ENCODE results near the gene HSD17B12. TPM values are rescaled to one million over a fixed set of nuclear protein-coding genes. Genes with fewer than 3 reads are reported as not detected.

HSD17B12 gene
- total and polyA plus RNA-seq, 2 of the 8 experiments (the other 6 are each of a cell fraction or from before 2014, with no cell fraction given): 46.0 to 121 TPM

DNA sequence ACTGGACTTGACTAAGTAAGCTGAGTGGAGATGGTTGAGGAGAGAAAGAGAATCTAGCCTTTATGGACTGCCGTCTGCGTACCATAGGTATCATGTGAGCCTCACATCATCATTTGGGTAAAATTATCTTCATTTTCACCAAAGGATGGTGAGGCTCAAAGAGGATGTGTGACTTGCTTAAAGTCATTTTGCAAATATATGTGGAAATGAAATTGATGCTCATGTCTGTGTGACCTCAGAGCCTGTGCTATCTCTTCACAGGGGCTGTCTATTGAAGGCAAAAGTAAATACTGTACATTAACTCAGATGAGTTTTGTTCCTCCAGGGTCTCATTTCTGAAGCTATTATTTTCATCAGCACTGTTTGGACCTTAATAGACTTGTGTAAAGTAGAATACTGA, 116.8 kb downstream of the HSD17B12 start:
- Histone ChIP-seq H4K5ac (ENCODE audit: insufficient read length, low read depth, low read length) (no peak overlapping the region), H3K56ac (replicated peaks; ENCODE audit: insufficient read length, low read depth, low read length) (no peak overlapping the region), H3K18ac (ENCODE audit: extremely low read depth, low read length) (no peak overlapping the region), H2AK5ac (ENCODE audit: low read depth, low read length) (no peak overlapping the region), H3K4me1 (replicated peaks in 1 of 4; ENCODE audit: control insufficient read depth in 3 of 4, insufficient read depth in 4 of 4, low read length in 3 of 4) (no peaks in the 10 kb centered on the region), H3K36me3 (ENCODE audit: control insufficient read depth in 2 of 4, insufficient read depth in 4 of 4, low read length in 3 of 4) (peaks cover 0 to 6% (median 2%) of the 10 kb centered on the region in 4 experiments; a peak in 4 of 8 replicates), H2BK5ac (ENCODE audit: low read depth, low read length) (no peak overlapping the region), H3K27ac (ENCODE audit: low read depth, low read length) (no peak overlapping the region), H3K79me2 (ENCODE audit: control insufficient read depth in 1 of 2, insufficient read depth in 2 of 2, low read length in 2 of 2) (0 out of 4 replicates have a peak, but pooled peaks cover 0 to 2% of the 10 kb centered on the region in 2 experiments), H3K4me3 (ENCODE audit: extremely low read depth in 1 of 4, insufficient read depth in 2 of 4, low read depth in 3 of 4, low read length in 4 of 4) (no peak overlapping the region), H3K4me2 (ENCODE audit: insufficient read depth in 1 of 2, low read depth in 2 of 2, low read length in 2 of 2) (no peak overlapping the region), H2BK20ac (ENCODE audit: low read length) (no peak overlapping the region), H4K91ac (replicated peaks; ENCODE audit: insufficient read length, low read length) (no peak overlapping the region), H3K9me3 (ENCODE audit: insufficient read depth in 2 of 2, low read depth in 1 of 2, low read length in 1 of 2) (no peaks in the 10 kb centered on the region), H3K79me1 (ENCODE audit: low read depth, low read length) (no peaks in the 10 kb centered on the region; the same call in none of the 2 replicates), H3K14ac (ENCODE audit: insufficient read length) (no peak overlapping the region), H2AFZ (ENCODE audit: low read length) (no peak overlapping the region), H3K23me2 (ENCODE audit: low read depth, low read length) (no peaks in the 10 kb centered on the region), H3K9ac (replicated peaks in 1 of 4; ENCODE audit: extremely low read depth in 1 of 4, low read depth in 3 of 4, low read length in 3 of 4) (no peak overlapping the region), H4K20me1 (replicated peaks in 1 of 2; ENCODE audit: control insufficient read depth in 1 of 2, insufficient read depth in 2 of 2, low read length in 2 of 2) (no peaks in the 10 kb centered on the region), H2BK120ac (replicated peaks; ENCODE audit: low read depth, low read length) (no peak overlapping the region), H4K8ac (ENCODE audit: extremely low read depth, insufficient read depth, low read length) (no peak overlapping the region), H2BK12ac (ENCODE audit: low read depth, low read length) (no peak overlapping the region), H3K27me3 (replicated peaks in 1 of 4; ENCODE audit: control insufficient read depth in 3 of 4, extremely low read depth in 1 of 4, insufficient read depth in 3 of 4, low read length in 3 of 4) (no peaks in the 10 kb centered on the region), H3K4ac (replicated peaks; ENCODE audit: insufficient read length, low read depth, low read length) (no peak overlapping the region), H3K23ac (ENCODE audit: insufficient read length) (no peak overlapping the region), H2BK15ac (ENCODE audit: low read length) (no peak overlapping the region)
- DNase-seq (ENCODE audit: low read depth in 1 of 2, low spot score in 2 of 2) (no peak), FAIRE-seq (no peak)
- POLR2A ChIA-PET (ENCODE audit: partially characterized antibody): no interaction called here
- CTCF ChIA-PET (ENCODE audit: partially characterized antibody): interaction anchor here (1.6 kb wide), 1 partner anchor 54 kb away, joined by 4 read pairs; no protein-coding TSS in a partner anchor
- 79% methylated on average over 2 of the region's 2 CpGs; no CpG with 5 or more reads in 1 of the 2 experiments for WGBS, 2 experiments (ENCODE audit: extremely low coverage in 1 of 2, insufficient coverage in 1 of 2, insufficient read length in 1 of 2, insufficient replicate concordance in 2 of 2, low coverage in 1 of 2, low lambda C conversion rate in 2 of 2, missing lambda C conversion rate in 1 of 2)
- TF ChIP-seq KDM4A (IDR thresholded peaks at IDR 0.05; ENCODE audit: low read depth, low read length, severe bottlenecking): no peak
- no peak for TF ChIP-seq HDAC2 (IDR thresholded peaks at IDR 0.05; ENCODE audit: borderline replicate concordance in 1 of 2, low read depth in 2 of 2, low read length in 2 of 2)
- TF ChIP-seq, protein P1, sequence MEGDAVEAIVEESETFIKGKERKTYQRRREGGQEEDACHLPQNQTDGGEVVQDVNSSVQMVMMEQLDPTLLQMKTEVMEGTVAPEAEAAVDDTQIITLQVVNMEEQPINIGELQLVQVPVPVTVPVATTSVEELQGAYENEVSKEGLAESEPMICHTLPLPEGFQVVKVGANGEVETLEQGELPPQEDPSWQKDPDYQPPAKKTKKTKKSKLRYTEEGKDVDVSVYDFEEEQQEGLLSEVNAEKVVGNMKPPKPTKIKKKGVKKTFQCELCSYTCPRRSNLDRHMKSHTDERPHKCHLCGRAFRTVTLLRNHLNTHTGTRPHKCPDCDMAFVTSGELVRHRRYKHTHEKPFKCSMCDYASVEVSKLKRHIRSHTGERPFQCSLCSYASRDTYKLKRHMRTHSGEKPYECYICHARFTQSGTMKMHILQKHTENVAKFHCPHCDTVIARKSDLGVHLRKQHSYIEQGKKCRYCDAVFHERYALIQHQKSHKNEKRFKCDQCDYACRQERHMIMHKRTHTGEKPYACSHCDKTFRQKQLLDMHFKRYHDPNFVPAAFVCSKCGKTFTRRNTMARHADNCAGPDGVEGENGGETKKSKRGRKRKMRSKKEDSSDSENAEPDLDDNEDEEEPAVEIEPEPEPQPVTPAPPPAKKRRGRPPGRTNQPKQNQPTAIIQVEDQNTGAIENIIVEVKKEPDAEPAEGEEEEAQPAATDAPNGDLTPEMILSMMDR (IDR thresholded peaks at IDR 0.05; ENCODE audit: control extremely low read depth in 1 of 3, insufficient read depth in 1 of 3, low read depth in 1 of 3, low read length in 3 of 3): no peak
- TF ChIP-seq GTF2F1 (IDR thresholded peaks at IDR 0.05; ENCODE audit: borderline replicate concordance, low read depth, low read length): no peak
- TF ChIP-seq SAP30 (IDR thresholded peaks at IDR 0.05; ENCODE audit: insufficient read depth, insufficient replicate concordance, low read length): no peak
- no peak for TF ChIP-seq YY1 (IDR thresholded peaks at IDR 0.05; ENCODE audit: low read depth, low read length)
- TF ChIP-seq, protein P2, sequence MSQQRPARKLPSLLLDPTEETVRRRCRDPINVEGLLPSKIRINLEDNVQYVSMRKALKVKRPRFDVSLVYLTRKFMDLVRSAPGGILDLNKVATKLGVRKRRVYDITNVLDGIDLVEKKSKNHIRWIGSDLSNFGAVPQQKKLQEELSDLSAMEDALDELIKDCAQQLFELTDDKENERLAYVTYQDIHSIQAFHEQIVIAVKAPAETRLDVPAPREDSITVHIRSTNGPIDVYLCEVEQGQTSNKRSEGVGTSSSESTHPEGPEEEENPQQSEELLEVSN (IDR thresholded peaks at IDR 0.05): no peak
- no peak for TF ChIP-seq SRF (IDR thresholded peaks at IDR 0.05; ENCODE audit: low read depth, low read length)
- no peak for TF ChIP-seq EZH2 (IDR thresholded peaks at IDR 0.05; ENCODE audit: low read depth, low read length, severe bottlenecking)
- TF ChIP-seq NANOG (IDR thresholded peaks at IDR 0.05; ENCODE audit: insufficient read depth, low read depth, low read length, poor library complexity, severe bottlenecking): no peak

Data from H1 (cell line).